Measurements from ENCODE around the gene PKMYT1.
A peak's percentile ranks its signal among the peaks of the same experiment; 100 is the strongest.

PKMYT1 gene

GRCh38 chr16:2996298-2996697 is 16.1 kb upstream of the PKMYT1 start:
- DNase-seq (ENCODE audit: low spot score), result no peak

- no peak for DNase-seq (ENCODE audit: low spot score)
These were observed 12.3 kb upstream of the PKMYT1 start for GRCh38 chr16:2992383-2993081.

- no peak for DNase-seq (ENCODE audit: low spot score)
These were observed 11.5 kb upstream of the PKMYT1 start for GRCh38 chr16:2991566-2992261.

- no peak for DNase-seq (ENCODE audit: low spot score)
These were observed 10.6 kb upstream of the PKMYT1 start for GRCh38 chr16:2990891-2991290.

GRCh38 chr16:2988590-2989099 is 8.4 kb upstream of the PKMYT1 start:
- DNase-seq (ENCODE audit: low spot score), result no peak

- DNase-seq (ENCODE audit: low spot score), result no peak
These were observed 7.6 kb upstream of the PKMYT1 start for GRCh38 chr16:2987833-2988232.

- DNase-seq (ENCODE audit: low spot score), result no peak
These were observed 7.0 kb upstream of the PKMYT1 start for GRCh38 chr16:2987286-2987685.

- DNase-seq (ENCODE audit: low spot score), result no peak
These were observed 6.5 kb upstream of the PKMYT1 start for GRCh38 chr16:2986623-2987188.

- no peak for DNase-seq (ENCODE audit: low spot score)
These were observed 5.7 kb upstream of the PKMYT1 start for GRCh38 chr16:2985893-2986355.

- no peak for DNase-seq (ENCODE audit: low spot score)
These were observed 5.2 kb upstream of the PKMYT1 start for GRCh38 chr16:2985462-2985861.

- DNase-seq (ENCODE audit: low spot score), result peak; percentile 93
These were observed 3.5 kb upstream of the PKMYT1 start for GRCh38 chr16:2983706-2984136.

GRCh38 chr16:2982402-2982801 is 2.2 kb upstream of the PKMYT1 start:
- no peak for DNase-seq (ENCODE audit: low spot score)

GRCh38 chr16:2981899-2982250 is 1.6 kb upstream of the PKMYT1 start:
- DNase-seq (ENCODE audit: low spot score), result no peak

- DNase-seq (ENCODE audit: low spot score), result peak; percentile 59
These were observed 1.1 kb upstream of the PKMYT1 start for GRCh38 chr16:2981177-2981898.

GRCh38 chr16:2979669-2980226 is 498 bp downstream of the PKMYT1 start:
- DNase-seq (ENCODE audit: low spot score), result no peak

GRCh38 chr16:2977440-2977839 is 2.8 kb downstream of the PKMYT1 start:
- no peak for DNase-seq (ENCODE audit: low spot score)

GRCh38 chr16:2976673-2977072 is 3.6 kb downstream of the PKMYT1 start:
- DNase-seq (ENCODE audit: low spot score), result no peak

GRCh38 chr16:2976201-2976600 is 4.0 kb downstream of the PKMYT1 start:
- DNase-seq (ENCODE audit: low spot score), result no peak

GRCh38 chr16:2975161-2975795 is 5.0 kb downstream of the PKMYT1 start:
- no peak for DNase-seq (ENCODE audit: low spot score)

- no peak for DNase-seq (ENCODE audit: low spot score)
These were observed 5.8 kb downstream of the PKMYT1 start for GRCh38 chr16:2974319-2975056.

All from HuH-7 (cell line).